Stimulated activated CD8-positive, alpha-beta memory T cell treated with anti-CD3 and anti-CD28 coated beads, Interleukin-15, amount 100 ng/mL, for 1 hour (primary cell): Measurements from ENCODE around the gene SLC25A43.

Experiments used
- DNase-seq: peaks from one replicate; pipeline ENCODE4 v3.0.0-alpha.2; 2020; ENCODE audit warnings: low read depth

The SLC25A43 gene

DNA sequence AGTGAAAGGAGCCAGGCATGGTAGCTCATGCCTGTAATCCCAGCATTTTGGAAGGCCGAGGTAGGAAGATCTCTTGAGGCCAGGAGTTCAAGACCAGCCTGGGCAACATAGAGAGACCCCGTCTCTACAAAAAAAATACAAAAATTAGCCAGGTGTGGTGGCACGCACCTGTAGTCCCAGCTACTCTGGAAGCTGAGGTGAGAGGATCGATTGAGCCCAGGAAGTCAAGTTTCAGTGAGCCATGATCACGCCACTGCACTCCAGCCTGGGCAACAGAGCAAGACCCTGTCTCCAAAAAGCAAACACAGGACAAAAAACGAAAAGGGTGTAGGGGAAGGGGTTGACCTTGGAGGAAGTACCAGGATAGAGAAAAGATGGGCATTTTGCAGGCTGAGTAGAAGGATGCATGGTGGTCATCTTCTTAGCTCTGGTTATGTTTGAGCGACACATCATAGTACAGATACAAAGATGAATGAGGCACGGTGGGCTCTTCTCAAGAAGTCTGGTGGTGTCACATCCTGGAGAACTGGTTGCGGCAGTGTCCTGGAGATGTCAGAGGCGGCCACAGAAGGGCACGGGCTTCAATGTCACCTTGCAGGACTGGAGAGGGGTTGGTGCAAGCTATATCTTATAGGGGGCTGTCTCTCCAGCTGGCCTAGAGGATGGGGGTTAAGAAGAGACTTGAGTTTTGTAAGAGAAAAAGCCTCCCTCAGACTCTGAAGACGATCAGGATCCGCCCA, 101.1 kb downstream of the SLC25A43 start:
- DNase-seq = no peak

DNA sequence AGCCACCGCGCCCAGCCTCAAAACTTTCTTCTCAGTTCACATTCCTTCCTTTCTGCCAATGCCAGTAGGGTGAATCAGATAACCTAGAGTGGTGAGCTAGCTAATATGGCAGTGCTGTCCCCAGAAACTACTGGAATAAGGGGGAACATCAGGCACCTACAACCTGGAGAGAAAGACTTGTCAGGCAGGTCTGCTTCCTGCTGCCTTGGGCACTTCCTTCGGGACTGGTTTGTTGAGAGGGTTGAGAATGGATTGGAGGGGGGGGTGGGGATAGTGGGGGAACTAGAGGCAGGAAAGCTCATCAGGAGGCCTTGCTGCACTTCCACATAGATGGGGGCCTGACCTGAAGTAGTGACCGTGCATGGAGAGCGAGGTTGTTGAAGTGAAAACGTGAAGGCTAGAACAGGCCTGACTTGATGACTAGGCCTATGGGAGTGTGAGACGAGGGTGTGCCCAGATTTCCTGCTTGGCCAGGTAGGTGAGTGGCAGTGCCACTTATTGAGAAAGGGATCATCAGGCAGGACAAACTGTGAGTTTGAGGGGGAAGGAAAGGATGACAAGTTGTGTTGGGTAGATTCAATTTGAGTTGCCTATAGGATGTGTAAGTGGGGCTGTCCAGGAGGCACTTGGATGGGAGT, 102.5 kb downstream of the SLC25A43 start:
- DNase-seq = no peak

DNA sequence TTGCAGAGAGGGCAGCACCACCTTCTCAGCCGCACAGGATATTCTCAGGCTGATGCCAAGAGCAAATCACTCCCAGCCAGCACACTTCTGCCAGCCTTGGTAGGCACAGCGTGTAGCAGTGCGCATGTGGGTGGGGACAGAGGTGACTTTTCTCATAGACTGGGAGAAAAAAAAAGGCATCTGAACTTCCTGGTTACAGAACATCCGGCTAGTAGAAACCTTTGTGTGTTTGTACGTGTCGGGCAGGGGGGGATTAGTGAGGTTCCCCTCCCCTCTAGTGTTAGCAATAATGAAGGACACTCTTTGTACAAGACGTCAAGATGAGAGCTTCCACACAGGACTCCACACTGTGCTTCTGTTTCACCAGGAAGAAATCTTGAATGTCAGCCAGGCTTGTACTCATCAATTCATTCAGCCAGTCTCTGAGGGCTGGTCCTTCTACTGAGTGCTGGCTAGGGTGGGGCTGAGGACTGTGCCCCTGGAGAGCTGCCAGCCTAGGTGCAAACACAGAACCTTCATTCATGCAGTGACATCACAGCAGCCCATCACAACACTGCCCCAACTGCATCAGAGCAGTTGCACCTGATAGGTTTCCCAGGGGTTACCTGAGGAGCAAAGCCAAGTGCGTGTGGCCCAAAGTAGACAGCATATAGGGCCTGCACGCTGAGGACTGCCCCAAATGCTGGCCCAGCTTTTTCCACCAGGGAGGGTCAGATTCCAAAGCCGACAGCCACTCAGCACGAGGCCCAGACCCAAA, 103.8 kb downstream of the SLC25A43 start:
- DNase-seq = no peak

DNA sequence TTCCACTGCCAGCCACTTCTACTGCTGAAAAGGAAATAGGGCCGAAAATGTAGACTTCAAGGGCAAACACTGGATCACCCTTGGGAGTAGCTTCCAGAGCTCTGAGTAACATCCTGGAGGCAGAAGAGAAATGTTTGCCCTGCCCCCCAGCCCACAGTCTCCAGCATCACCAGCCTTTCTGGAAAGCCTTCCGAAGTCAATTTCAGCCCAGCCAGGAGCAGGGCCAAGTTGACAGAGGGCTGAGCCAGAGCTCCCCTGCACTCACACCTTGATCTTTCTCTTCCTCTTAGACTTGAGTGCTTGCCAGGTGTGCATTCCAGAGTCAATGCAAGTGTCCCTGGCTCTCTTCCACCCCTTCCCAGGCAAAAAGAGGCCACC, 104.3 kb downstream of the SLC25A43 start:
- DNase-seq = no peak
